Stimulated activated CD8-positive, alpha-beta memory T cell treated with anti-CD3 and anti-CD28 coated beads, Interleukin-4, amount 100 ng/mL, for 24 hours (primary cell): ENCODE measurements around the gene CTDSPL.

Experiments
- DNase-seq: peaks from one replicate; pipeline ENCODE4 v3.0.0-alpha.2; 2020; ENCODE audit warnings: low read depth

Gene CTDSPL

DNA sequence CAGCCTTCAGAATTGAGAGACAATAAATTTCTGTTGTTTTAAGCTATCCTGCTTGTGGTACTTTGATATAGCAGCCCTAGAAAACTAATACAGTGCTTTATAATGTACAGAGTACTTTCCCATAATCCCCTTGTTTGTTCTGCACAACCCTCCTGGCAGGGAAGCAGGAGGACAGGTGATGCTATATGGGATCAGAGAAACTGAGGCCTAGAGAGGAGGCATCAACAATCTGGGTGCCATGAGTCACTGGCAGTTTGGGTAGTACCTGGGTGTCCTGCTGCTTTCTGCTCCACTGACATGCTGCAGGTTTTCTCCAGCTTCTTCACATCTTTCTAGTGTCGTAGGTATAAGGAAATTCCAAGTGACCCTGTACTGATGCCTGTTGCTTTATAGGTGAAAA, 55.0 kb downstream of the CTDSPL start:
- DNase-seq, result no peak

DNA sequence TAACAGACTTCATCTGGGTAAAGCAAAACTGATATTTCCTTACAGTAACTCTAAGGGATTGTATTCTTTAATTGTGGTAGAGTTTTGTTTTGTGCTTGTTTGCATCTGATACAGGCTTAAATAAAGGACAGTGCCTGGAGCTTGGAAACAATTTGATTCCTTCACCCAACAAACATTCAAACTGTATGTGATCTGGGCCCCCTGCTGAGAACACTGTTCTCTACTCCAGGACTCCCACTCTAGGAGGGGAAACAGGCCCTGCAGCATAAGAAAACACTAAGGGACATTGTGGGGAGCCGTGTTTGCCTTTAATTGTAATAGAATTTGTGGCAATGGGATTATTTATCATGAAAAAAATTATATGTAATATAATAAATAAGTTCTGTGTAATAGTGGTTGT, 56.9 kb downstream of the CTDSPL start:
- no peak for DNase-seq

DNA sequence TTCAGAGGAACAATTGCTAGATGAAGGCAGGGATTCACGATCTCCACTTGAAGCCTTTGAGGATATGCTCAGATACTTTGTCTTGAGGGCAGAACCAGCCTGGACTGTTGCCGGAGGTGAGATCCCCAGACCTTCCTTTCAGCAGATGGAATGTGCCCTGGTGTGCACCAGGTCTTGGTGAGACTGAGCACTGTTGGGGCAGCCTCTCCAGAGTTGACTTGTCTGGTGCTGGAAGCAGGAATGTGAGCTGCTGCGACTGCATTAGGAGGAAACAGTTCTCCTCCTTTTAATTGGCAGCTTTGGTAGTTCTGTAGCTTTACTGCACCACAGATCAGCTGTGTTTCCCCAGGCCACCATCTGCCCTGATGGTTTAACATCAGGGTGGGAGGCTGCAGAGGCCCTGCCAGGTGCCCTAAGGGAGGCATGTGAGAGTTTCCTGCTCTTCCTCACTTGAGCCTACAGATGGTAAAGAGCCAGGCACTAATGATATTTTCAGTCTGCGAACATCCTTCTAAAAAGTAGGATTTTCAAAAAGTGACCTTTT, 58.5 kb downstream of the CTDSPL start:
- no peak for DNase-seq

DNA sequence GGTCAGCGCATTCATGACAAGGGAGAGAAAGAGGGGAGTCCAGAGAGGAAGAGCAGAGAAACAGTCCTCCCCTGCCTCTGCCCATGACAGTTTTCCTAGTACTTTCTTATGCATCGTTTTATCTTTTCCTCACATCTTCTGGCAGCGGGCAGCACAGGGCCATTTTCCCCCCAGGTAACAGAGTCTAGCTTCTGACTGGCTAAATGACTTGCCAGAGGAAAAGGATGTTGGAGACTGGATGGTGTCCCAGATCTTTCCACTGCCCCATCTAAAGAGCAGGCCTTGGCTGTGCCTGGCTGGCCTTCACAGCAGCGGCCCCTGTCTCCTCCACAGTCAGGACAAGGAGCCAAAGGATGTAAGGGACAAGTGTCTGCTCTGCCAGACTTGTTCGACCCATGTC, 59.3 kb downstream of the CTDSPL start:
- DNase-seq, result no peak

DNA sequence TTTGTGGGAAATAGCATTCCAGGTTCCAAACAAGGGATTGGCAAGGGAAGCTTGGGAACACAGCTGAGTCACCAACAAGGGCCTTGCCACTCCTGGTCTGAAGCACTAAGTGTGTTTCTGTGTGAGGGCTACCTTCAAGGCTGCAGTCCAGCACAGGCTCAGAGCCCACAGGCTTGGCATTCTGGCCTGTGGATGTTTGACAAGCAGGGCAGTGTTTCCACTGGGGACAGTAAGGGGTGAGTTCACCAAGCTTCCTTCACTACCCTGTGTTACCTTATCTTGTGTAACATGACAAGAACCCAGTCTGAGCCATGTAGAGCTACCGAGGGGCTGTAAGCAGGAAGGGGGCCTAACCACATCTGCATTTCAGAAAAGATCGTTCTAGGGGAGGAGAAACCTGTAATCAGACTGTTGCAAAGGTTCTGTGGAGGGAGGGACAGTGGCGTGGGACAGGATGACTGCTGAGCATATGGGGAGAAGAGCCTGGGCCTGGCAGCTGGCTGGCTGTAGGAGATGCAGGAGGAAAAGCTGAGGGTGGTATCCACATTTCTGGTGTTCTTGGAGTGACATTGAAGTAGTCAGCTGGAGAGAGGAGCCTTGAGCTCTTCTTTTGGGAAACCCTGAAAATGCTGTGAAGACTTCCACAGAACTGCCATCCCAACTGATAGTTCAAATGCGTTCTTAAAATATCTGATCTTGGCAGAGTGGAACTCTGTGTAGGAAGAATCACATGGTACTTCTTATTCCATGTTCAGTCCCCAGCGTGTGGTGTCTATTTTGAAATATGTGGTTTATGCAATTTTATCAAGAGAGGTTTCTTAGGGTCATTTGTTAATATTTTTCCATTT, 61.3 kb downstream of the CTDSPL start:
- DNase-seq, result no peak

DNA sequence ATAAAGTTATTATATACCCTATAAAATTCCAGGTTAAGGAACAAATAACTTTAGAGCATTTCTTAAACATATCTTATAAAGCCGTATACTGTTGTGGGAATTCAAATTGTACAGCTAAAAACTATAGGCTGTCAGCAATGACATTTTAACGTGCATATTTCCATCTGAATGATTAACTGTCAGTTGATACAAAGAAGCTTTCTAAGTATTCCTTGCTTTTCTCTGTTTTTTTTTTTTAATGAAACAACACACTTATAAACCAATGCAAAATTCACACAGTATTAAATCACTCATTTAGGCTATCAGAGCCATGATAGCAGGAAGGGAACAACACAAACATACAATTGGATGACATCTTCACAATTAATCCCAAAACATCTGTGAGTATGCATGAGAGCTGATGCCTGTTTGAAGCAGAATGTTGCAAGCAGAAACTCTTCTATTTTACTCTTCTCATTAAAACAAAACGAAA, 61.9 kb downstream of the CTDSPL start:
- DNase-seq, result no peak

DNA sequence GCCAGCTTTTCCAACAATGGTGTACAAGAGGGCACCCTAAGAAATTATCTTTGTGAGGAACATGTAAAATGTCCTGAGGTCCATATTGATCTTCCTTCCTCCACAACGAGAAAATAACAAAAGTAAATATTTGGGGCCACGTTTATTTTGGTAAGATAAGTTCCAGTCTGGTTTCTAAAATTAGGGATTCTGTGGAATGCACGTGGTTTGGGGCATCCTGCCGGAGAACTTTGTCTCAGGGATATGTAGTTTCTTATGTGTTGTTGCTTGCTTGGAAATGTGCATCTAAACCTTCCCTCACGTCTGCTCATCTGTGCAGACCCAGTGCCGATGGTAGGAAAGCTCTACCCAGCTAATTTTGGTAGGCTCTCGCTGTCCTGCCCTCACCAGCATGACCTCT, 62.8 kb downstream of the CTDSPL start:
- DNase-seq, result no peak

DNA sequence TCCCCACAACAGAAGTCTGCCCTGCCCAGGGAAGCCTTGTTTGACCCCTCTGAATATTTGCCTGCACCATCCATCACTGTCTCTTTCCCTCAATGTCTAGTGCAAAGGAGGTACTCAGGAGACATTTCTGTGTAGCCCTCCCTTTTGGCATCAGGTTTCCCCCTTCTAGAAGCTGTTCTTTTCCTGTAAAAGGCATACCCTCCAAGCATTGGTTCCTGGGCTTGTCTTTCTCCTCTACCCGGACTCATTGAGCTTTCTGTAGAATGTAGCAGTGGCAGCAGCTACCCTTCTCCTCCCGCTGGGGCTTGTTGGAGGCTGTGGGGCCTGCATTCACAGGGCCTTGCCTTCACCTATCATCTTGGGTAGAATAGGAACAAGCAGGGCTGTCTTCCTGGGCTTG, 63.5 kb downstream of the CTDSPL start:
- DNase-seq, result no peak

DNA sequence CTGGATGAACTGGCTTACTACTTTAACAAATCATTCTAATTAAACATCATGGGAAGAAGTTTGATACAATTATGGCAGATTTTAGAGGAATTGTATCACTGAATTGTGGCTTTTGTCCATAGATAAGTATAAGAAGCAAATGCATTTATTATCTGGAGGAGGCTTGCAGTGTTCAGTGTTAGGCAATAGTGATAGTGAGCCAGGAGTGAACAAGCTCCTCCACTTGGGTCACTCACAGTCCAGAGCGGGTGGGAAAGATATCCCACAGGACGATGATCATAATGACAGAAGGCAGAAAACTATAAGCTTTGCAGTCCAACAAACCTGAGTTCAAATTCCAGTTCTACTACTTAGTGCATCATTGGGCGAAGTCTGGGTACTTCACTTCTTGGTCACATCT, 64.9 kb downstream of the CTDSPL start:
- DNase-seq, result no peak

DNA sequence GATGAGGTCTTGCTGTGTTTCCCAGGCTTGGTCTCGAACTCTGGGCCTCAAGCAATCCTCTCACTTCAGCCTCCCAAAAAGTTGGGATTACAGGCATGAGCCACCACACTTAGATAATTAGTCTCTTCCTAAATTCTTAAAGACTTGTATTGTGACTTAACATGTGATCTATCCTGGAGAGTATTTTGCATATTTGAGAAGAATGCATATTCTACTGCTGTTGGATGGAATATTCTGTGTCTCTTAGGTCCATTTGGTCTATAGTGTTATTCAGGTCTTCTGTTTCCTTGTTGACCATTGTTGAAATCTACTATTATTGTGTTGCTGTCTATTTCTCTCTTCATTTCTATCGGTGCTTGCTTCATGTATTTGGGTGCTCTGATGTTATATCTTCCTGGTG, 68.8 kb downstream of the CTDSPL start:
- no peak for DNase-seq

DNA sequence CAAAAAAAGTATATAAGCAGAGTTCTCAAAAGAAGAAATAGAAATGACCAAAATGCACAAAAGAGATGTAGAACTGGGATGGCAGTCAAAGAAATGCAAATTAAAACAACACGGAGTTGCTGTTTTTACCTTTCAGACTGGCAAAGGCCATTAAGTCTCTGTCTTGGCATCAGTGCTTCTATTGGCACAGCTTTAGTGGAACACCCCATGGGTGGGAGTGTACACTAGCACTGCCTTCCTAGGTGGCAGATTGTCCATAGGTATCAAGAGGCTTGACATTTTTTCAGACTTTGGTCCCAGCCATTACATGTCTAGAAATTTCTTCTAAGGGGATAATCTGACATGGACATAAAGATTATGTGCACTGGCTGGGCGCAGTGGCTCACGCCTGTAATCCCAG, 70.8 kb downstream of the CTDSPL start:
- DNase-seq, result no peak

DNA sequence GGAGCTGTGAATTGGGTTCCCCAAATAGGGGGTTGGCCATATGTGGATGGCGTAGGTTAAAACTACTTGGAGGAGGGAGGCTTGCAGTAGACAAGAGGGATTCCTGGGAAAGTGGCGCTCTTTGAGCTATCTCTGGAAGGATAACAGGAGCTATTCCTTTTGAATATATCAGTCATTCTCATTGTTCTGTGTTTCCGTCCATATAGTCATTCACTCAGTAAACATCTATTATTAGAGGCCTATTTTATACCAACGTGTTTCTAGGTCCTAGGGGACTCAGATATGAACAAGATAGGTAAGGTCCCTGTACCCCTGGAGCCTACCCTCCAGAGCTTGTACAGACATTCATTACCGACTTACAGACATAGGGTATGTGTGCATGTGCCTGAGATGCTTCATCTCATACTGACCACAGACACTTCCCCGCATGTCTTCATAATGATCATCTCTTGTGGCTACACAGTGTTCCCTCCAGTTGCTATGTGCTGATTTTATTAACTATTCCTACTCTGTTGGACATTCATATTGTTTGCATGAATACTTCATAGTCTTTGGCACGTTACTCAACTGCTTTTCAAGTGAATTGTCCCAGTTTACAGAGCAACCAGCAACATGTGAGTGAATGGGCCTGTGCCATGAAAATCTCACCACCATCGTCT, 73.1 kb downstream of the CTDSPL start:
- DNase-seq, result no peak

DNA sequence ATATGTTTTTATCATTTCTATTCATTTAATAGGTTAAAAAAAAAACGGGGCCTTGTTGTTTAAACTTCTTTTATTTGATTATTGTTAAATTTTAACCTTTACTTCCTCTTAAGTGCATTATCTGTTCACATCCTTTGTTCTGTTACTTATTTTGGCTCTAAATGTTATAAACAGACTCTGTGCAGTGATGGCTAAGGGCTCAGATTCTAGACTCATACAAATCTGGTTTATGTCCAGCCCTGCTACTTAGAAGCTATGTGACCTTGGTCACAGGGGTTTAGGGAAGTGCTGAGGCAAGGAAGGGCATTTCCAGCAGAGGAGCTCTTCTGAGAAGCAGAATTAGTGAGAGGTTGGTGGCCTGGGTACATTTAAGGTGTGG, 73.6 kb downstream of the CTDSPL start:
- DNase-seq, result no peak

DNA sequence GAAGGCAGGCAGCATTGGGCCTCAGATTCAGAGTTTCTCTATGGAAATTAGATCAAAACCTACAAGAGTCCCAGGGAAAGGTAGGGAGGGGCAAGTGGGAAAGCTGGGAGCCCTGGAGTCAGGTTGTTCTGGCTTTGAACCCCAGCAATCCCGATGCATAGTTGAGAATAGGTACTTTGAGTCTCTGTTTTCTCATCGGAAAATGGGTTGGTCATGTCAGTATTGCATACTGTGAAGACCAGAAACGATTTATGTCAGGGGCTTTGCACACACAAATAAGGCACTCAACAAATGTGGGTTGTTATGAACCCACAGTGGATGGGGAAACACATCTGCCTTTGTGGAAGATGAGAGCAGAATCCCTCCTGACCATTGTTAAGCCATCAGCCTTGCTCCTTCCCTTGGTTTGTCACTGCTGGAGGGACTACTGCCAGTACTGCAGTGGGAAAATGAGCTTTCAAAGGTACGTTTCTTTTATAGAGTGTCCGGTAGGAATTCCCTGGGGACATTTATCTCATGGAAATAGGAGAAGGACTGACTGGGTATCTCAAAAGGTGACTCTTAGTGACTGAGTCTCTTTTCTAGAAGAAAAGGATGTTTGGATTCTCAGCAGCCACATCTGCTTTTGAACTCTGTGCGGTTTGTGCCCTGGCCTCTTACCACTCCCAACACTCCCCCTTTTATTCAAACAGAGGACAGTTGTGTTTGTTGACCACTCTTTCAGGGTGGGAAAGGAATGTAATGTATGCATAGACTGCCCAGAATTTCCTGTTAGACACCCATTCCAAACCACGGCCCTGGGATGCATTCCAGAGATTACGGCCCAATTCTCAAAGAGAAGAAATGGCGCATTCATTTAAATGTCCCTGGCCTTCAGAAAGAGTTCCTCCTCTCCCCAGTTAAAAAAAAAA, 74.3 kb downstream of the CTDSPL start:
- DNase-seq, result no peak

DNA sequence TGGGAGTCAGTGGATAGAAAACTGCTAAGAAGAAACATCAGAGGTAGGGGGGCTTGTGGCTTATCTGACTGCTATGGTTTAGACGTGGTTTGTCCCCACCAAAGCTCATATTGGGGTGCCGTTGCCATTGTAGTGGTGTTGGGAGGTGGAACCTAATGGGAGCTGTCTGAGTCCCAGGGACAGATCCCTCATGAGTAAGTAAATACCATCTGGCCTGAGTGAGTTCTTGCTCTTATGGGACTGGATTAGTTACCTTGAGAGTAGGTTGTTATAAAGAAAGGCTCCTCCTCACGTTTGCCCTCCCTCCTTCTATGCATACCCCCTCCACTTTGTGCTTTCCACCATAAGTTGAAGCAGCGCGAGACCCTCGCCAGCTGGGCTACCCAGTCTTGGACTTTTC, 75.5 kb downstream of the CTDSPL start:
- DNase-seq, result no peak

DNA sequence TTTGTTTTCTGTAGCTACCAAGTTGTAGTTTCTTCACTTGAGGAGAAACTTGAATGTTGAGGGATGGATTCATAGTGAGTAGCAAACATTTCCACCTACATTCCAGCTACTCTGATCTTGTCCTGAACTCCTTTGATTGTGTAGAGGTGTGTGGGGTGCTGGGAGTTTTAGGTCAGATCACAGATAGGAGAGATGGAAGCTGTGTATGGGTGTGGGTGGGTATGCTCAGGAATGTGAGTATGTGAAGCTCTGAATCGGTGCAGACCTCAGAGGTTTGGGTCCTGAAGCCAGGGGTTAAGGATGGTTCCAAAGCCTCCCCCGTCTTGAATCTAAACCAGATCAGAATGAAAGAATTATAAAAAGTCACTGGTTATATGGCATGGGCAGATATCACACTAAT, 76.3 kb downstream of the CTDSPL start:
- no peak for DNase-seq

DNA sequence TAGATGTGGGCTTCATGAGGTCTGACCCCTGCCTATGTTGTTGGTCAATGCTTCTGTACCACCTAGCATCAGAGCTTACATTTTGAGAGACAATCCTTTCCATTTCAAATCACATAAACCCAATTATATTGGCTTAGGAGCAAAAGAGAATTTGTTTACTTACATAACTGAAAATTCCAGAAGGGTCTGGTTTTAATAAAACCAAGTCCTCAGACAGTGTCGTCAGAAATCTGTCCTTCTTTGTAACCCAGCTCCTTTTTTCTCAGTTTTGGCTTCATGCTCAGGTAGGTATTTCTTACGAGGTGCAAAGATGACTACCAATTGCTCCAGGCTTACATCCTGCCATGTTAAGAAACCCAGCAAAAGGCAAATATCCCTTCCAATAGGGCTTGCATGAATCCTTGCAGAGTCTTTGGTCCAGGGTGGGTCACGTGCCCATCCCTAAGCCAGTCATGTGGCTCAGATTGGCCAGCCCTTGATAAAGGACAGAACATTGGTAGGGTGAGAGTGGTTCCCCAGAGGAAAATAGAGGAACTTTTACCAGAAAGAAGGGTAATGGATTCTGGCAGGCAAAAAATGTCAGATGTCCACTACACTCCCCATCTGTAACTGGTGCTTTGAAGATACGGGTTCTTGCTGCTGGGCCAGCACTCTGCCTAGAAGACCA, 78.7 kb downstream of the CTDSPL start:
- DNase-seq, result no peak

DNA sequence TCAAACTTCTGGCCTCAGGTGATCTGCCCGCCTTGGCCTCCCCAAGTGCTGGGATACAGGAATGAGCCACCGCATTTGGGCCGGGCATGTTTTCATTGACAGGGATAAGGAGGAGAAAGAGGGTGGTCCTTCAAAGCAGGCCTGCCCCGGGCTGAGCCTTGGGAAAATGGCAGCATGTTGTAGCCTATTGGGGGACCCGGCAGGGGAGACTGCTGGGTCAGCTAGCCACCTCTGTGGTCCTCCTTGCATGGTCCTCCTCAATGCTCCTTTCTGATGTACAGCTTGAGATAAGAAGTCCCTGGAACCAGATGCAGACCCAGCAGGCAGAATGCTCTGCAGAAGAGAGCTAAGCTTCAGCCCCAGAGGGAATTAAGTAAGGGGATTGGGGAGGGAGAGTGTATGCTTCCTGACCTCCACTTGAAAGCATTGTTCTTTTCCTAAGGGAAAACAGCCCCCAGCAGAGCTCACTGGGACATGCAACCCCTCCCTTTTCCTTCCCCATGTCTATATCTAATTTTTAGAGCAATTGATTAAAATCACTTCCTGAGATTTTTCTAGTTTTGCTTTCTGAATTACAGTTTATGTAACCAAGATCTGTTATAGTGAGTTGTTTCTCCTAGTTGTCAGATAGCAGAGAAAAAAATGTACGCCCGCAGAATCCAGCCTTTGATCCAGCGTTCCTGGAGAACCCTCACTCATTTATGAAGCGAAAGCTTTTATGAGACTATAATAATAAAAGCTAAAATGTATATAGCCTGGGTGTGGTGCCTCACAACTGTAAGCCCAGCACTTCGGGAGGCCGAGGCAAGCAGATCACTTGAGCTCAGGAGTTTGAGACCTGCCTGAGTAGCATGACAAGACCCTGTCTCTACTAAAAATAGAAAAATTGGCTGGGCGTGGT, 80.2 kb downstream of the CTDSPL start:
- no peak for DNase-seq

DNA sequence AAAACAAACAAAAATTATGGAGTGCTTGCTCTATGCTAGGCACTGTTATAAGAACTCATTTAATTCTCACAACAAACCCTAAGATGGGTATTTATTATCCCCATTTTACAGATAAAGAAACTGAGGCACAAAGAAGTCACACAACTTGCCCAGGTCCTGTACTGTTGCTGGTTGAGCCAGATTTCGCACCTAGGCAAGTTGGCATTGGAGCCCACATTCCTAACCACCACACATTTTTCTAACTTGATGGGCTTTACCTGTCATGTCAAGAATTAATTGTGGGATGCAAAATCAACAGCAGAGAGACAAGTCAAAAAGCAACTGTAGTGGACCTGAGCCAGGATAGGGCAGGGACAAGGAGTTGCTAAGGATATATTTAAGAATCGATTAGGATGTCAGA, 81.0 kb downstream of the CTDSPL start:
- no peak for DNase-seq

DNA sequence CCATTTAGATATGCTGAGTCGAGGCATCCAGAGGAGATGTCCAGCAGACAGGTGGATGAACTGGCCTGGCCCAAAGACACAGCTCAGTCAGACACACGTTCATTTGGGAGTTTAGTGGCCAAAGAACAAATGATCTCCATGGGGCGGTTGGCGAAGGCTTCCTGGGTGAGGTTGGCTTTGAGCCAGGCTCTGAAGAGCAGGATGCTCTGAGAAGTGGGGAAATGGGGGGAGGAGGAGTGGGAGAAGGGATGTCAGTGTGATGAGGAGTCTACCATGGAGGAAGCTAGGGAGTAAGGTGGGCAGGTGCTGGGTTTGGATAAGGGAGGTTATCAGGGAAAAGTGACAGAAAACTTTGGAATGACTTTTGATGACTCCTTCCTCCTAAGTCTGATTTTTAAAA, 81.4 kb downstream of the CTDSPL start:
- DNase-seq, result no peak
